ENCODE results near the gene PPP6R2.

Gene PPP6R2

GRCh38 chr22:50486561-50487289 lies 143.6 kb downstream of the PPP6R2 start, which contains the start of gene MIOX:
Gene MIOX (plus strand): TSS chr22:50486859. CDS start chr22:50486898, 39 bp downstream.
- no peak for DNase-seq
- Histone ChIP-seq H3K4me3 (ENCODE audit: insufficient read depth, low read depth, low read length, poor library complexity, severe bottlenecking) (no peak within 1 kb of the TSS), H3K27ac (ENCODE audit: insufficient read depth, low read length, poor library complexity, severe bottlenecking) (no peak within 1 kb of the TSS), H3K27me3 (replicated peaks; ENCODE audit: control insufficient read depth, insufficient read depth, low read length, poor library complexity, severe bottlenecking) (no peaks in the 10 kb centered on the region), H3K4me1 (ENCODE audit: control insufficient read depth, insufficient read depth, low read length, poor library complexity, severe bottlenecking) (peaks cover 14% of the 10 kb centered on the region), H3K36me3 (ENCODE audit: control insufficient read depth, insufficient read depth, low read length) (no peaks in the 10 kb centered on the region), H3K9me3 (ENCODE audit: control insufficient read depth, low read length) (no peaks in the 10 kb centered on the region)

- Histone ChIP-seq H3K4me1 (ENCODE audit: control insufficient read depth, insufficient read depth, low read length, poor library complexity, severe bottlenecking) (peaks cover 6% of the 10 kb centered on the region), H3K36me3 (ENCODE audit: control insufficient read depth, insufficient read depth, low read length) (no peaks in the 10 kb centered on the region), H3K4me3 (ENCODE audit: insufficient read depth, low read depth, low read length, poor library complexity, severe bottlenecking) (no peak overlapping the region), H3K9me3 (ENCODE audit: control insufficient read depth, low read length) (no peaks in the 10 kb centered on the region), H3K27me3 (replicated peaks; ENCODE audit: control insufficient read depth, insufficient read depth, low read length, poor library complexity, severe bottlenecking) (no peaks in the 10 kb centered on the region), H3K27ac (ENCODE audit: insufficient read depth, low read length, poor library complexity, severe bottlenecking) (no peak overlapping the region)
- DNase-seq: no peak
Measured at GRCh38 chr22:50487290-50488005, 144.3 kb downstream of the PPP6R2 start.

- Histone ChIP-seq H3K4me1 (ENCODE audit: control insufficient read depth, insufficient read depth, low read length, poor library complexity, severe bottlenecking) (peaks cover 5% of the 10 kb centered on the region), H3K36me3 (ENCODE audit: control insufficient read depth, insufficient read depth, low read length) (no peaks in the 10 kb centered on the region), H3K27ac (ENCODE audit: insufficient read depth, low read length, poor library complexity, severe bottlenecking) (no peak overlapping the region), H3K9me3 (ENCODE audit: control insufficient read depth, low read length) (no peaks in the 10 kb centered on the region), H3K4me3 (ENCODE audit: insufficient read depth, low read depth, low read length, poor library complexity, severe bottlenecking) (no peak overlapping the region), H3K27me3 (replicated peaks; ENCODE audit: control insufficient read depth, insufficient read depth, low read length, poor library complexity, severe bottlenecking) (no peaks in the 10 kb centered on the region)
- DNase-seq: no peak
Measured at GRCh38 chr22:50488006-50488677, 145.0 kb downstream of the PPP6R2 start.

GRCh38 chr22:50488886-50489285 lies 145.8 kb downstream of the PPP6R2 start:
- Histone ChIP-seq H3K36me3 (ENCODE audit: control insufficient read depth, insufficient read depth, low read length) (no peaks in the 10 kb centered on the region), H3K27ac (ENCODE audit: insufficient read depth, low read length, poor library complexity, severe bottlenecking) (no peak overlapping the region), H3K4me1 (ENCODE audit: control insufficient read depth, insufficient read depth, low read length, poor library complexity, severe bottlenecking) (peaks cover 5% of the 10 kb centered on the region), H3K9me3 (ENCODE audit: control insufficient read depth, low read length) (no peaks in the 10 kb centered on the region), H3K4me3 (ENCODE audit: insufficient read depth, low read depth, low read length, poor library complexity, severe bottlenecking) (no peak overlapping the region), H3K27me3 (replicated peaks; ENCODE audit: control insufficient read depth, insufficient read depth, low read length, poor library complexity, severe bottlenecking) (no peaks in the 10 kb centered on the region)
- DNase-seq: no peak

- H3K4me3 ChIP-seq (ENCODE audit: insufficient read depth, low read depth, low read length, poor library complexity, severe bottlenecking): no peak overlapping the region
- no peaks in the 10 kb centered on the region for H3K27me3 ChIP-seq (replicated peaks; ENCODE audit: control insufficient read depth, insufficient read depth, low read length, poor library complexity, severe bottlenecking)
- no peaks in the 10 kb centered on the region for H3K9me3 ChIP-seq (ENCODE audit: control insufficient read depth, low read length)
- H3K4me1 ChIP-seq (ENCODE audit: control insufficient read depth, insufficient read depth, low read length, poor library complexity, severe bottlenecking): peaks cover 5% of the 10 kb centered on the region
- H3K27ac ChIP-seq (ENCODE audit: insufficient read depth, low read length, poor library complexity, severe bottlenecking): no peak overlapping the region
- H3K36me3 ChIP-seq (ENCODE audit: control insufficient read depth, insufficient read depth, low read length): no peaks in the 10 kb centered on the region
- no peak for DNase-seq
Measured at GRCh38 chr22:50489363-50490243, 146.5 kb downstream of the PPP6R2 start.

GRCh38 chr22:50490531-50491308 lies 147.6 kb downstream of the PPP6R2 start:
- peaks cover 5% of the 10 kb centered on the region for H3K4me1 ChIP-seq (ENCODE audit: control insufficient read depth, insufficient read depth, low read length, poor library complexity, severe bottlenecking)
- no peak overlapping the region for H3K4me3 ChIP-seq (ENCODE audit: insufficient read depth, low read depth, low read length, poor library complexity, severe bottlenecking)
- no peak for DNase-seq

More at GRCh38 chr22:50490531-50491308, 147.6 kb downstream of the PPP6R2 start:
- Histone ChIP-seq H3K27ac (ENCODE audit: insufficient read depth, low read length, poor library complexity, severe bottlenecking) (no peak overlapping the region), H3K9me3 (ENCODE audit: control insufficient read depth, low read length) (no peaks in the 10 kb centered on the region), H3K36me3 (ENCODE audit: control insufficient read depth, insufficient read depth, low read length) (no peaks in the 10 kb centered on the region), H3K27me3 (replicated peaks; ENCODE audit: control insufficient read depth, insufficient read depth, low read length, poor library complexity, severe bottlenecking) (no peaks in the 10 kb centered on the region)

Data from effector memory CD4-positive, alpha-beta T cell (primary cell).